Cardiac muscle cell (in vitro differentiated cells and primary cell): ENCODE measurements around the gene PLD1. TPM values are rescaled to one million over a fixed set of nuclear protein-coding genes. Genes with fewer than 3 reads are reported as not detected.
"Not testable (repeated sequence)": the region's sequence is repeated elsewhere in the genome, so short reads cannot be mapped to it uniquely, and the experiment has no call there.

Experiments used
- DNase-seq, 2 donors: peaks; one replicate each; pipeline versions ENCODE4 v3.0.0 to v3.0.0-alpha.2; 2010 to 2017; ENCODE audit warnings: low read depth in 1 of 2, low spot score in 1 of 2
- H3K27ac ChIP-seq: fragments of 200-600 bp; sonication (generic); 2 replicates; pipeline ENCODE4 v1.5.1; 2016
- H3K27me3 ChIP-seq: fragments of 200-600 bp; sonication (generic); 2 replicates; pipeline ENCODE4 v1.6.0; 2016; ENCODE audit warnings: control low read depth
- H3K36me3 ChIP-seq: fragments of 200-600 bp; sonication (generic); 2 replicates; pipeline ENCODE4 v1.5.1; 2016; ENCODE audit warnings: control low read depth
- H3K4me1 ChIP-seq: fragments of 200-600 bp; sonication (generic); 2 replicates; pipeline ENCODE4 v1.8.1; 2017; ENCODE audit warnings: low read depth, mild to moderate bottlenecking, mixed run types
- H3K4me3 ChIP-seq: fragments of 200-600 bp; sonication (generic); 2 replicates; pipeline ENCODE4 v1.5.1; 2016; ENCODE audit warnings: mild to moderate bottlenecking
- H3K9me3 ChIP-seq: fragments of 200-600 bp; sonication (generic); 2 replicates; pipeline ENCODE4 v1.5.1; 2017; ENCODE audit warnings: low read depth, mild to moderate bottlenecking, control low read depth
- polyA plus RNA-seq: library from polyadenylated mRNA; unstranded; fragments of >200 nt; fragmentation: Nextera tagmentation; extraction: Ambion mirVana; gene quantifications from 2 replicates; pipeline ENCODE4 v1.2.1, GENCODE V29; 2016
- total RNA-seq: library from RNA; depleted of rRNA; stranded (reverse); fragments of >200 nt; gene quantifications from 2 replicates; pipeline ENCODE4 v1.2.3, GENCODE V29; 2016
- TF ChIP-seq, protein P1 (sequence below): IDR thresholded peaks from 2 replicates; pipeline ENCODE4 v1.5.1; 2012; ENCODE audit warnings: low read depth, mild to moderate bottlenecking, low read length

PLD1 gene, protein sequence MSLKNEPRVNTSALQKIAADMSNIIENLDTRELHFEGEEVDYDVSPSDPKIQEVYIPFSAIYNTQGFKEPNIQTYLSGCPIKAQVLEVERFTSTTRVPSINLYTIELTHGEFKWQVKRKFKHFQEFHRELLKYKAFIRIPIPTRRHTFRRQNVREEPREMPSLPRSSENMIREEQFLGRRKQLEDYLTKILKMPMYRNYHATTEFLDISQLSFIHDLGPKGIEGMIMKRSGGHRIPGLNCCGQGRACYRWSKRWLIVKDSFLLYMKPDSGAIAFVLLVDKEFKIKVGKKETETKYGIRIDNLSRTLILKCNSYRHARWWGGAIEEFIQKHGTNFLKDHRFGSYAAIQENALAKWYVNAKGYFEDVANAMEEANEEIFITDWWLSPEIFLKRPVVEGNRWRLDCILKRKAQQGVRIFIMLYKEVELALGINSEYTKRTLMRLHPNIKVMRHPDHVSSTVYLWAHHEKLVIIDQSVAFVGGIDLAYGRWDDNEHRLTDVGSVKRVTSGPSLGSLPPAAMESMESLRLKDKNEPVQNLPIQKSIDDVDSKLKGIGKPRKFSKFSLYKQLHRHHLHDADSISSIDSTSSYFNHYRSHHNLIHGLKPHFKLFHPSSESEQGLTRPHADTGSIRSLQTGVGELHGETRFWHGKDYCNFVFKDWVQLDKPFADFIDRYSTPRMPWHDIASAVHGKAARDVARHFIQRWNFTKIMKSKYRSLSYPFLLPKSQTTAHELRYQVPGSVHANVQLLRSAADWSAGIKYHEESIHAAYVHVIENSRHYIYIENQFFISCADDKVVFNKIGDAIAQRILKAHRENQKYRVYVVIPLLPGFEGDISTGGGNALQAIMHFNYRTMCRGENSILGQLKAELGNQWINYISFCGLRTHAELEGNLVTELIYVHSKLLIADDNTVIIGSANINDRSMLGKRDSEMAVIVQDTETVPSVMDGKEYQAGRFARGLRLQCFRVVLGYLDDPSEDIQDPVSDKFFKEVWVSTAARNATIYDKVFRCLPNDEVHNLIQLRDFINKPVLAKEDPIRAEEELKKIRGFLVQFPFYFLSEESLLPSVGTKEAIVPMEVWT
- total RNA-seq (15.7 and 35.1 TPM in 2 replicates), polyA plus RNA-seq (18.3 and 35.2 TPM in 2 replicates)

DNA sequence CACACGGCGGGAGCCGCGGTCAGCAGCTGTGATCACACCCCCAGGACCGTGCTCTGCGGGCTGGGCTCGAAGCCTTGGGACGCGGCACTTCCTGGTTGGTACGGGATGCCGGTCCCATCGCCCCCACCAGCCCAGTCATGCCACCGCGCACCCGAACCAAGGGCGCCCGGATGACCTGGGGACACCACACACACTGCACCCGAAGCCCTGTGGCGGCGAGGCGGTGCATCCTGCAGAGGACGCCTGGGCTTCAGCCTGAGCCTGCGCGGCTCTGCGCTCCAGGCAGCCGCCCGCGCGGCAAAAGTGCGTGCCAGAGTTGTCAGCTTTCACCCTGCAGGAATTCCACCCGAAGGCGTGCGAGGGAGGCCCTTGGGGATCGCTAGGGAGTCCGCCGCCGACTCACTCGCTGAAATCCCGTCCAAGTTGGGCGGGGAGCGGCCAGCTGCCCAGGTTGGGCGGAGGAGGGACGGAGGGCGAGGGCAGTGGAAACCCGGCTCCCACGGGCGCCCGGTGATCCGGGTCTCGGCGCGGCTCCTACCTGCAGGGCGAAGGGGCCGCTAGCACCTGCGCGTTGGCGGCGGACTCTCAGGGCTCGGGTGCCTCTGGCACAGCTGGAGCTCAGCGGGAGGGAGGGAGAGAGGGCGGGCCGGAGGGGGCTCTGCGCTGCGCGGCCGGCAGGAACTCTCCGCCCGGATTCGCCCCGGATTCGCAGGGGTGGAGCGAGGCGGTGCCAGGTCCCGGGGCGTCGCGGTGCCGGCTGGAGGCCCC is at the start of gene PLD1:
Gene PLD1 (minus strand): TSS at position 623 of the 768 bp plus-strand sequence. CDS start 72,432 bp downstream, outside the sequence.
- peak within 1 kb of the TSS; percentile 87 for H3K27ac ChIP-seq

DNA sequence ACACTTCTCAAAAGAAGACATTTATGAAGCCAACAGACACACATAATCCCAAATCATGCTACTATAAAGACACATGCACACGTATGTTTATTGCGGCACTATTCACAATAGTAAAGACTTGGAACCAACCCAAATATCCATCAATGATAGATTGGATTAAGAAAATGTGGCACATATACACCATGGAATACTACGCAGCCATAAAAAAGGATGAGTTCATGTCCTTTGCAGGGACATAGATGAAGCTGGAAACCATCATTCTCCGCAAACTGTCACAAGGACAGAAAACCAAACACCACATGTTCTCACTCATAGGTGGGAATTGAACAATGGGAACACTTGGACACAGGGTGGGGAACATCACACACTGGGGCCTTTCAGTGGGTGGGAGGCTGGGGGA is 48.5 kb upstream of the PLD1 start:
- H3K4me3 ChIP-seq, H3K4me1 ChIP-seq, H3K27ac ChIP-seq, H3K36me3 ChIP-seq, DNase-seq, H3K27me3 ChIP-seq, H3K9me3 ChIP-seq: not testable (repeated sequence)

More for the DNA sequence above, at the start of gene PLD1:
- H3K4me1 ChIP-seq = peaks cover 5% of the 10 kb centered on the region
- no peaks in the 10 kb centered on the region for H3K27me3 ChIP-seq
- no peaks in the 10 kb centered on the region for H3K36me3 ChIP-seq
- TF ChIP-seq, protein P1, sequence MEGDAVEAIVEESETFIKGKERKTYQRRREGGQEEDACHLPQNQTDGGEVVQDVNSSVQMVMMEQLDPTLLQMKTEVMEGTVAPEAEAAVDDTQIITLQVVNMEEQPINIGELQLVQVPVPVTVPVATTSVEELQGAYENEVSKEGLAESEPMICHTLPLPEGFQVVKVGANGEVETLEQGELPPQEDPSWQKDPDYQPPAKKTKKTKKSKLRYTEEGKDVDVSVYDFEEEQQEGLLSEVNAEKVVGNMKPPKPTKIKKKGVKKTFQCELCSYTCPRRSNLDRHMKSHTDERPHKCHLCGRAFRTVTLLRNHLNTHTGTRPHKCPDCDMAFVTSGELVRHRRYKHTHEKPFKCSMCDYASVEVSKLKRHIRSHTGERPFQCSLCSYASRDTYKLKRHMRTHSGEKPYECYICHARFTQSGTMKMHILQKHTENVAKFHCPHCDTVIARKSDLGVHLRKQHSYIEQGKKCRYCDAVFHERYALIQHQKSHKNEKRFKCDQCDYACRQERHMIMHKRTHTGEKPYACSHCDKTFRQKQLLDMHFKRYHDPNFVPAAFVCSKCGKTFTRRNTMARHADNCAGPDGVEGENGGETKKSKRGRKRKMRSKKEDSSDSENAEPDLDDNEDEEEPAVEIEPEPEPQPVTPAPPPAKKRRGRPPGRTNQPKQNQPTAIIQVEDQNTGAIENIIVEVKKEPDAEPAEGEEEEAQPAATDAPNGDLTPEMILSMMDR = no peak
- peak within 1 kb of the TSS; percentile 46 for H3K4me3 ChIP-seq
- no peaks in the 10 kb centered on the region for H3K9me3 ChIP-seq
- DNase-seq = peak; percentile 89 to 97

DNA sequence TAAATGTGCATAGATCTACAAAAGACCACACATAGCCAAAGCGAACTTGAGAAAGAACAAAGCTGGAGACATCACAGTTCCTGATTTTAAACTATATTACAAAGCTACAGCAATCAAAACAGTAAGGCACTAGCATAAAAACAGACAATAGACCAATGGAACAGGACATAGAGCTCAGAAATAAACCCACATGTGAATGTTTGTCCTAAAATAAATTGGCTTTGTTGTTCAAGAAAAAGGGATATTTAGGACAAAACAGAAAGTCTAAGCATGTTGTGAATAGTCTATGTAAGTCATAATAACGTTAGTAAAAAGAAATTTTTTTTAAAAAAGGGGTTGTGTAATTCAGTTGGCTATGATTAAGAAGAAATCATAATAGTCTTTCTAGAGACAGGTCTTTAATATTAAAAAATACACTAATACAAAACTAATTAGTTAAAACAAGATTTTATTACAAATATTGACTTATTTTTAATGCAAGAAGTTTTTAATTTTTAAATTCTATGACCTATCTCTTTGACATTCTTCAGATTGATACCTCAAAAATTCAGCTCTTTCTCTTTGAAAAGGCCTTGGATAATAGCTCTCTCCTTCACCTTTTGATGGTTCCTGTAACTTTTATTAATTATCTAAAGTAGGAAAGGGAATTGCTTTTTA is 44.5 kb upstream of the PLD1 start:
- H3K4me3 ChIP-seq = no peak overlapping the region
- no peaks in the 10 kb centered on the region for H3K9me3 ChIP-seq
- TF ChIP-seq, protein P1 = no peak
- peaks cover 21% of the 10 kb centered on the region for H3K4me1 ChIP-seq
- H3K36me3 ChIP-seq = no peaks in the 10 kb centered on the region
- no peaks in the 10 kb centered on the region for H3K27me3 ChIP-seq
- H3K27ac ChIP-seq = no peak overlapping the region
- DNase-seq = no peak

DNA sequence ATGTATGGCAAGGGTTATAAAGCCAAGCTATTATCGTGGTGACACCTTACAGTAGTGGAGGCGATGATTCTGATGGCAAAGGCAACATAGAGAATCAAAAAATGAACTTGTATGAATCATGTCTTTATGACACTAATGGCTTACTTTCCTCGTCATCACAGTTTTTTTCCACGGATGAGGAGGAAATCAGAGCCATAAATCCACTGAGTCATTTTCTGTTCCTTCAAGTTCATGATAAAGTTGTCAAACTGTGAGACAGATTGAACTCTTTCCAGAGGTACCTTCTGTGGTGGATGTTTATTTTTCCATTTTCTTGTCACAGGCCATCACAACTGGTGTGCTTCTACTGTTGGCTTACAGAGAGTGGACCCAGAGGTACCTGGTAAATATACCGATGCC is 41.4 kb upstream of the PLD1 start:
- Histone ChIP-seq H3K27ac (peak overlapping the region; percentile 88), H3K27me3 (no peaks in the 10 kb centered on the region), H3K9me3 (no peaks in the 10 kb centered on the region), H3K4me1 (peaks cover 48% of the 10 kb centered on the region), H3K36me3 (no peaks in the 10 kb centered on the region), H3K4me3 (no peak overlapping the region)
- TF ChIP-seq, protein P1 = no peak
- DNase-seq = peak in 1 of 2 donors; percentile 66

DNA sequence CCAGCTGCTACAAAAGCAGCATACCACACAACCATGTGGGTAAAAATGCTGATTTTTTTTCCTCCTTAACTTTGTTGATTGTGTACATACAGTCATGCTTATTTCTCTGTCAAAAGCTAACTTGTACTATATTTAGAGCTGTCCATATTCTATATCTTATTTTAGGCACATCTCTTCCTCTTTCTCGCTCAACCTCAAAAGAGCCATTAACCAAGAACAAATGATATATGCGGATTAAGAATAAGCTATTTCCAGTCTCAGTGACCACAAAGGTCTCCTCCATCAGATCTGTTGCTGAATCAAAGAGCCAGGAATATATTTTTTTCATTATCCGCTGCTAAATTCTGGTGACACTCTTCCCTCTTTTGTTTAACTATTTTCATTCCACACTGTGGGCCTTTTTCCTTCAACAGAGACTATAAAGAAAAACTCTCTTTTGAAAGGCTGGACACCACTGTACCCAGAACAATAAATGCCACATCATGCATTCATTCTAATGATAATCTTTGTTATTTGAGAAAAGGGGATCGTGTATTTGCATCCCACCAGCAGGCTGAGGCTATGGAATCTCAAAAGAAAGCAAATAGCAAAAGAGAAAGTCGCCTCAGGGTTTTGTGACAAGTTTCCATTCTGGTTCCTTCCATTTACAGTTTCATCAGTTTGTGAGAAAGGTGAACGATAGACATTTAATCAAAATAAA is 40.8 kb upstream of the PLD1 start:
- H3K27ac ChIP-seq = peak overlapping the region; percentile 88
- H3K4me1 ChIP-seq = peaks cover 50% of the 10 kb centered on the region
- no peak for DNase-seq
- no peaks in the 10 kb centered on the region for H3K9me3 ChIP-seq
- H3K4me3 ChIP-seq = no peak overlapping the region
- TF ChIP-seq, protein P1 = no peak
- no peaks in the 10 kb centered on the region for H3K27me3 ChIP-seq
- H3K36me3 ChIP-seq = no peaks in the 10 kb centered on the region
